HCT116 (cell line): ENCODE data around the gene CYP11A1. TPM values are rescaled to one million over a fixed set of nuclear protein-coding genes. Genes with fewer than 3 reads are reported as not detected.

Source experiments
- ATAC-seq: fragments of 200-7000 bp; cut with Tn5 transposase; 2 replicates; pipeline ENCODE4 v1.9.1; 2020; ENCODE audit warnings: mild to moderate bottlenecking, moderate library complexity
- BruUV-seq: library from RNA; stranded (reverse); fragments of 400-500 nt; replicated peaks from 2 replicates; lab custom pipeline; 2021; lab: Mats Ljungman, UMichigan
- CTCF ChIA-PET: fragments of 300-600 bp; sonication (Branson Sonifier 250); formaldehyde crosslinking; loops from one replicate; lab custom pipeline; 2021; ENCODE audit warnings: antibody characterized with exemption; lab: Charles Lee
- POLR2A ChIA-PET: fragments of 300-600, 350-600 bp; sonication (Branson Sonifier 250); formaldehyde crosslinking; loops from one replicate; lab custom pipeline; 2021; ENCODE audit warnings: antibody characterized with exemption; lab: Charles Lee
- RAD21 ChIA-PET, 2 experiments: fragments of 300-600 bp; sonication (Branson Sonifier 250); formaldehyde crosslinking; loops; one replicate each; lab custom pipeline; 2023; ENCODE audit warnings: low total read pairs in 2 of 2; ENCODE audit not compliant: uncharacterized antibody in 2 of 2, unreplicated experiment in 2 of 2, low non-redundant PET in 1 of 2; lab: Charles Lee
- DNase-seq: peaks from one replicate; pipeline ENCODE4 v3.0.0-alpha.2; 2010; ENCODE audit warnings: low read depth, low spot score
- H2AFZ ChIP-seq: fragments of 200-600 bp; shearing (Covaris generic), sonication (generic); 2 replicates; pipeline ENCODE4 v1.6.1; 2017; ENCODE audit warnings: low read depth, mixed run types, mixed read lengths, antibody characterized with exemption, low read length; ENCODE audit not compliant: poor library complexity, severe bottlenecking
- H3K27ac ChIP-seq: 2 replicates; pipeline ENCODE4 v1.5.1; 2012; ENCODE audit warnings: low read depth, low read length
- H3K27me3 ChIP-seq: fragments of 200-600 bp; sonication (generic); 2 replicates; pipeline ENCODE4 v1.6.1; 2016; ENCODE audit warnings: mixed run types, low read length, mixed read lengths; ENCODE audit not compliant: insufficient read depth
- H3K36me3 ChIP-seq, 2 experiments: fragments of 200-500 bp in 1 of 2; fragments of 200-600 bp in 1 of 2; sonication (Bioruptor generic) in 1 of 2; sonication (generic) in 1 of 2; 2 replicates each; pipeline versions ENCODE4 v1.5.1 to v1.6.1; 2014 to 2016; ENCODE audit warnings: low read length in 2 of 2, inconsistent platforms in 1 of 2, mixed read lengths in 1 of 2, mixed run types in 1 of 2; ENCODE audit not compliant: insufficient read depth in 2 of 2, control insufficient read depth in 1 of 2
- H3K4me1 ChIP-seq, 2 experiments: fragments of 200-600 bp in 1 of 2; sonication (generic) in 1 of 2; 2 replicates each; pipeline versions ENCODE4 v1.5.1 to v1.6.1; 2012 to 2017; ENCODE audit warnings: low read length in 2 of 2, inconsistent platforms in 1 of 2, mild to moderate bottlenecking in 1 of 2, mixed read lengths in 1 of 2, mixed run types in 1 of 2, moderate library complexity in 1 of 2; ENCODE audit not compliant: insufficient read depth in 2 of 2, control insufficient read depth in 1 of 2
- H3K4me2 ChIP-seq: fragments of 200-600 bp; sonication (generic); 2 replicates; pipeline ENCODE4 v1.6.1; 2017; ENCODE audit warnings: mixed run types, low read length, mixed read lengths
- H3K4me3 ChIP-seq, 2 experiments: fragments of 200-600 bp in 1 of 2; sonication (generic) in 1 of 2; replicated peaks in 1 of 2; 2 replicates each; pipeline ENCODE4 v1.5.1; 2011 to 2016; ENCODE audit warnings: low read length in 2 of 2, control low read depth in 1 of 2, low read depth in 1 of 2, mild to moderate bottlenecking in 1 of 2, mixed read lengths in 1 of 2, mixed run types in 1 of 2
- H3K79me2 ChIP-seq: fragments of 200-600 bp; sonication (generic); 2 replicates; pipeline ENCODE4 v1.6.1; 2017; ENCODE audit warnings: mild to moderate bottlenecking, mixed run types, low read length, moderate library complexity, mixed read lengths; ENCODE audit not compliant: insufficient read depth
- H3K9ac ChIP-seq: fragments of 200-600 bp; sonication (generic); 2 replicates; pipeline ENCODE4 v1.6.1; 2016; ENCODE audit warnings: low read length, mixed read lengths
- H3K9me2 ChIP-seq: fragments of 200-600 bp; sonication (generic), shearing (Covaris generic); 2 replicates; pipeline ENCODE4 v1.6.1; 2017; ENCODE audit warnings: mixed run types, mild to moderate bottlenecking, moderate library complexity; ENCODE audit not compliant: insufficient read depth
- H3K9me3 ChIP-seq, 2 experiments: fragments of 200-500 bp in 1 of 2; fragments of 200-600 bp in 1 of 2; sonication (Bioruptor generic) in 1 of 2; sonication (generic) in 1 of 2; 2 replicates each; pipeline ENCODE4 v1.6.1; 2014 to 2017; ENCODE audit warnings: low read length in 2 of 2, mixed read lengths in 2 of 2, inconsistent platforms in 1 of 2, low read depth in 1 of 2, mild to moderate bottlenecking in 1 of 2, mixed run types in 1 of 2, moderate library complexity in 1 of 2; ENCODE audit not compliant: control insufficient read depth in 1 of 2, insufficient read depth in 1 of 2
- H4K20me1 ChIP-seq: fragments of 200-600 bp; sonication (generic), shearing (Covaris generic); 2 replicates; pipeline ENCODE4 v1.6.1; 2017; ENCODE audit warnings: mixed run types, mild to moderate bottlenecking, moderate library complexity; ENCODE audit not compliant: insufficient read depth
- CBX3 ChIP-seq: IDR thresholded peaks from 2 replicates; pipeline ENCODE4 v1.6.1; 2012; ENCODE audit warnings: low read depth
- EGR1 ChIP-seq: IDR thresholded peaks from 2 replicates; pipeline ENCODE4 v1.6.1; 2012; ENCODE audit warnings: low read depth
- EZH2 ChIP-seq: fragments of 200-600 bp; sonication (generic); IDR thresholded peaks from 2 replicates; pipeline ENCODE4 v1.6.1; 2017; ENCODE audit warnings: antibody characterized with exemption, mixed run types
- JUND ChIP-seq: IDR thresholded peaks from 2 replicates; pipeline ENCODE4 v1.6.1; 2012
- SIN3A ChIP-seq: IDR thresholded peaks from 2 replicates; pipeline ENCODE4 v1.6.1; 2012; ENCODE audit warnings: low read depth
- YY1 ChIP-seq: IDR thresholded peaks from 2 replicates; pipeline ENCODE4 v1.6.1; 2011; ENCODE audit warnings: low read length, low read depth, moderate library complexity, mild to moderate bottlenecking; ENCODE audit not compliant: insufficient replicate concordance; ENCODE audit errors: extremely low read depth
- ZFX ChIP-seq: fragments of 450-650 bp; IDR thresholded peaks from 2 replicates; pipeline ENCODE4 v1.6.1; 2017
- intact Hi-C: fragments of 100-400 bp; cut with micrococcal nuclease; formaldehyde crosslinking; loops from 2 replicates; pipeline ENCODE4 v1.10.0; 2022
- total RNA-seq: library from RNA; stranded (reverse); gene quantifications from one replicate; pipeline ENCODE4 v1.2.1, GENCODE V29; 2021; ENCODE audit not compliant: unreplicated experiment
- TF ChIP-seq, protein P1 (sequence below): IDR thresholded peaks from 2 replicates; pipeline ENCODE4 v1.6.1; 2011; ENCODE audit warnings: mild to moderate bottlenecking, low read length, moderate library complexity; ENCODE audit not compliant: insufficient replicate concordance; ENCODE audit errors: extremely low read depth

CYP11A1 gene
- total RNA-seq, 1 experiment from 2014 or later: 0.57 TPM

DNA sequence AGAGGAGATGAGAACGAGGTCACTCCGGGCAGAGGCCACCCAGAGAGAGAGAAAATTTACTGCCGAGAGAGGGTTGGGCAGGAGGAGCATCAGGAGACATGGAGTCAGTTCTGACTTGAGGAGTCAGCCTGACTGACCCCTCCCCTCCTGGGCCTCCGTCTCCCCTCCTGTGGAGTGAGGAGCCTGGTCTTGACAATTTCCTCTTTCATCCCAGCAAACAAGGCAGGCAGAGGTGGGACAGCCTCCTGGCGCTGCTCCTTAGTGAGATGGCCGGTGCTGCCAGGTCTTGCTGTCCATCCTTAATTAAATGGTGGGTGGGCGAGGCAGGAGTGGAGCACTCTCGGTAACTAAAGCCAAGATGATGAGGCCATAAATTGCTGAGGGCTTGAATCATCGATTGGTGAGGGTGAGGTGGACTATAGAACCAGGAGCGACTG, 60.6 kb downstream of the CYP11A1 start:
- RAD21 ChIA-PET: interaction anchor here in 1 of 2 experiments (1.5 to 1.7 kb wide), 3 partner anchors 111 to 334 kb away, joined by 4 to 10 read pairs (median 5); no protein-coding TSS in a partner anchor
- BruUV-seq: no TSS peak
- Histone ChIP-seq H3K36me3 (no peaks in the 10 kb centered on the region), H3K27ac (no peak overlapping the region), H3K9me3 (no peaks in the 10 kb centered on the region), H3K79me2 (no peaks in the 10 kb centered on the region), H3K4me1 (peaks cover 4 to 15% of the 10 kb centered on the region in 2 experiments; a peak in 3 of 4 replicates), H3K9ac (no peak overlapping the region), H3K4me3 (no peak overlapping the region), H3K4me2 (no peak overlapping the region), H3K9me2 (no peaks in the 10 kb centered on the region), H4K20me1 (no peaks in the 10 kb centered on the region), H3K27me3 (peaks cover 7% of the 10 kb centered on the region; the same call in 1 of the 2 replicates), H2AFZ (no peak overlapping the region)
- DNase-seq (no peak), ATAC-seq (no peak)
- intact Hi-C loops: loop anchor here (1.0 to 5.0 kb wide), 3 partner anchors 164 to 334 kb away; no protein-coding TSS in a partner anchor
- no peak for TF ChIP-seq SIN3A
- no peak for TF ChIP-seq JUND
- no peak for TF ChIP-seq YY1
- TF ChIP-seq CBX3: no peak
- TF ChIP-seq ZFX: no peak
- no peak for TF ChIP-seq EGR1
- TF ChIP-seq, protein P1, sequence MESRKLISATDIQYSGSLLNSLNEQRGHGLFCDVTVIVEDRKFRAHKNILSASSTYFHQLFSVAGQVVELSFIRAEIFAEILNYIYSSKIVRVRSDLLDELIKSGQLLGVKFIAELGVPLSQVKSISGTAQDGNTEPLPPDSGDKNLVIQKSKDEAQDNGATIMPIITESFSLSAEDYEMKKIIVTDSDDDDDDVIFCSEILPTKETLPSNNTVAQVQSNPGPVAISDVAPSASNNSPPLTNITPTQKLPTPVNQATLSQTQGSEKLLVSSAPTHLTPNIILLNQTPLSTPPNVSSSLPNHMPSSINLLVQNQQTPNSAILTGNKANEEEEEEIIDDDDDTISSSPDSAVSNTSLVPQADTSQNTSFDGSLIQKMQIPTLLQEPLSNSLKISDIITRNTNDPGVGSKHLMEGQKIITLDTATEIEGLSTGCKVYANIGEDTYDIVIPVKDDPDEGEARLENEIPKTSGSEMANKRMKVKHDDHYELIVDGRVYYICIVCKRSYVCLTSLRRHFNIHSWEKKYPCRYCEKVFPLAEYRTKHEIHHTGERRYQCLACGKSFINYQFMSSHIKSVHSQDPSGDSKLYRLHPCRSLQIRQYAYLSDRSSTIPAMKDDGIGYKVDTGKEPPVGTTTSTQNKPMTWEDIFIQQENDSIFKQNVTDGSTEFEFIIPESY: no peak
- no peak for TF ChIP-seq EZH2
- POLR2A ChIA-PET: no interaction called here
- CTCF ChIA-PET: interaction anchor here (0.8 to 5.8 kb wide), 13 partner anchors 9 to 968 kb away, joined by 3 to 126 read pairs (median 13); no protein-coding TSS in a partner anchor
